ENCODE results near the gene TEX261. TPM values are rescaled to one million over a fixed set of nuclear protein-coding genes. Genes with fewer than 3 reads are reported as not detected.
A peak's percentile ranks its signal among the peaks of the same experiment; 100 is the strongest.

The TEX261 gene
- total and polyA plus RNA-seq, 2 of the 8 experiments (the other 6 are each of a cell fraction or from before 2014, with no cell fraction given), result 25.2 to 30.1 TPM

GRCh38 chr2:70962885-70963878 is 31.5 kb downstream of the TEX261 start:
- ChIA-PET POLR2A (ENCODE audit: partially characterized antibody) (interaction anchor here (1.2 to 1.4 kb wide), 2 partner anchors 9 to 25 kb away, joined by 3 to 5 read pairs; no protein-coding TSS in a partner anchor), CTCF (ENCODE audit: partially characterized antibody) (interaction anchor here (0.9 to 8.6 kb wide), 20 partner anchors 11 to 276 kb away, joined by 3 to 99 read pairs (median 5); partner anchors contain the start of genes ANKRD53 and ATP6V1B1)
- no peak overlapping the region for H4K91ac ChIP-seq (replicated peaks; ENCODE audit: insufficient read length, low read length)
- DNase-seq (ENCODE audit: low read depth in 1 of 2, low spot score in 2 of 2), result no peak
- no peak overlapping the region for H3K27ac ChIP-seq (ENCODE audit: low read depth, low read length)
- no peak overlapping the region for H4K5ac ChIP-seq (ENCODE audit: insufficient read length, low read depth, low read length)
- TF ChIP-seq CHD2 (IDR thresholded peaks at IDR 0.05; ENCODE audit: low read length), result no peak
- no peak overlapping the region for H2BK12ac ChIP-seq (ENCODE audit: low read depth, low read length)
- no peak overlapping the region for H3K4me2 ChIP-seq (ENCODE audit: insufficient read depth in 1 of 2, low read depth in 2 of 2, low read length in 2 of 2)
- H2BK15ac ChIP-seq (ENCODE audit: low read length), result no peak overlapping the region
- H3K79me1 ChIP-seq (ENCODE audit: low read depth, low read length), result no peaks in the 10 kb centered on the region
- no peaks in the 10 kb centered on the region for H3K36me3 ChIP-seq (ENCODE audit: control insufficient read depth in 2 of 4, insufficient read depth in 4 of 4, low read length in 3 of 4)
- peaks cover 10 to 38% (median 28%) of the 10 kb centered on the region in 4 experiments for H3K27me3 ChIP-seq (replicated peaks in 1 of 4; ENCODE audit: control insufficient read depth in 3 of 4, extremely low read depth in 1 of 4, insufficient read depth in 3 of 4, low read length in 3 of 4)
- no peak for FAIRE-seq
- no peak overlapping the region for H2AFZ ChIP-seq (ENCODE audit: low read length)
- no peak overlapping the region for H3K18ac ChIP-seq (ENCODE audit: extremely low read depth, low read length)
- no peaks in the 10 kb centered on the region for H3K9me3 ChIP-seq (ENCODE audit: insufficient read depth in 2 of 2, low read depth in 1 of 2, low read length in 1 of 2)
- no peaks in the 10 kb centered on the region; a peak in 1 of 7 replicates for H3K4me1 ChIP-seq (replicated peaks in 1 of 4; ENCODE audit: control insufficient read depth in 3 of 4, insufficient read depth in 4 of 4, low read length in 3 of 4)
- no peak overlapping the region for H3K4ac ChIP-seq (replicated peaks; ENCODE audit: insufficient read length, low read depth, low read length)
- no peaks in the 10 kb centered on the region; the same call in 1 of the 2 replicates for H3K23me2 ChIP-seq (ENCODE audit: low read depth, low read length)
- no peak overlapping the region for H2BK120ac ChIP-seq (replicated peaks; ENCODE audit: low read depth, low read length)
- 82% methylated on average over 18 of the region's 18 CpGs; no CpG with 5 or more reads in 1 of the 2 experiments for WGBS, 2 experiments (ENCODE audit: extremely low coverage in 1 of 2, insufficient coverage in 1 of 2, insufficient read length in 1 of 2, insufficient replicate concordance in 2 of 2, low coverage in 1 of 2, low lambda C conversion rate in 2 of 2, missing lambda C conversion rate in 1 of 2)
- no peak overlapping the region for H4K8ac ChIP-seq (ENCODE audit: extremely low read depth, insufficient read depth, low read length)
- no peak overlapping the region for H3K4me3 ChIP-seq (ENCODE audit: extremely low read depth in 1 of 4, insufficient read depth in 2 of 4, low read depth in 3 of 4, low read length in 4 of 4)
- no peak overlapping the region for H3K14ac ChIP-seq (ENCODE audit: insufficient read length)
- no peaks in the 10 kb centered on the region for H3K79me2 ChIP-seq (ENCODE audit: control insufficient read depth in 1 of 2, insufficient read depth in 2 of 2, low read length in 2 of 2)
- peak overlapping the region; percentile 66; the same call in 1 of the 2 replicates for H2AK5ac ChIP-seq (ENCODE audit: low read depth, low read length)
- H4K20me1 ChIP-seq (replicated peaks in 1 of 2; ENCODE audit: control insufficient read depth in 1 of 2, insufficient read depth in 2 of 2, low read length in 2 of 2), result no peaks in the 10 kb centered on the region
- no peak overlapping the region for H2BK5ac ChIP-seq (ENCODE audit: low read depth, low read length)
- H3K23ac ChIP-seq (ENCODE audit: insufficient read length), result no peak overlapping the region
- H3K56ac ChIP-seq (replicated peaks; ENCODE audit: insufficient read length, low read depth, low read length), result no peak overlapping the region
- H3K9ac ChIP-seq (replicated peaks in 1 of 4; ENCODE audit: extremely low read depth in 1 of 4, low read depth in 3 of 4, low read length in 3 of 4), result no peak overlapping the region
- H2BK20ac ChIP-seq (ENCODE audit: low read length), result no peak overlapping the region

Data from H1 (cell line).